K562 (cell line): ENCODE measurements around the gene CPM. TPM values are rescaled to one million over a fixed set of nuclear protein-coding genes. Genes with fewer than 3 reads are reported as not detected.
A peak's percentile ranks its signal among the peaks of the same experiment; 100 is the strongest.

Source experiments
- ARID3A ChIP-seq: IDR thresholded peaks from 2 replicates; pipeline ENCODE4 v1.6.1; 2012; ENCODE audit warnings: low read depth, low read length, improper control_type of control experiment, borderline replicate concordance
- CEBPG ChIP-seq, 3 experiments: fragments of 200-800 bp in 1 of 3; sonication (Bioruptor generic) in 1 of 3; sonication (generic) in 1 of 3; formaldehyde crosslinking in 1 of 3; IDR thresholded peaks in 2 of 3; conservative IDR thresholded peaks in 1 of 3; 2 replicates each; pipeline versions ENCODE4 v1.6.1 to v1.8.0; 2016 to 2022; ENCODE audit warnings: missing compliant biosample characterization in 2 of 3, missing genetic modification characterization in 2 of 3, mild to moderate bottlenecking in 1 of 3, missing genetic modification reagents in 1 of 3
- ELK1 ChIP-seq: sonication (generic); formaldehyde crosslinking; IDR thresholded peaks from 2 replicates; pipeline ENCODE4 v1.8.1; 2022; ENCODE audit warnings: missing genetic modification reagents
- FOXJ2 ChIP-seq: fragments of 200-800 bp; sonication (Bioruptor generic); IDR thresholded peaks from 2 replicates; pipeline ENCODE4 v1.6.1; 2016; ENCODE audit warnings: missing genetic modification characterization, missing compliant biosample characterization
- HDAC2 ChIP-seq: fragments of 450-650 bp; IDR thresholded peaks from 2 replicates; pipeline ENCODE4 v1.6.1; 2016; ENCODE audit warnings: mild to moderate bottlenecking
- HLTF ChIP-seq: fragments of 450-650 bp; IDR thresholded peaks from 2 replicates; pipeline ENCODE4 v1.6.1; 2016
- KAT2B ChIP-seq: IDR thresholded peaks from one replicate; pipeline ENCODE4 v1.6.1; 2012; ENCODE audit warnings: low read depth, mild to moderate bottlenecking, control low read depth, inconsistent platforms, low read length, moderate library complexity
- KAT8 ChIP-seq: fragments of 450-650 bp; IDR thresholded peaks from 2 replicates; pipeline ENCODE4 v1.6.1; 2016; ENCODE audit warnings: low read depth, mild to moderate bottlenecking
- MAFF ChIP-seq: IDR thresholded peaks from 2 replicates; pipeline ENCODE4 v1.6.1; 2012; ENCODE audit warnings: low read length, improper control_type of control experiment
- MBD1 ChIP-seq: fragments of 250-450 bp; sonication (Bioruptor Pico); IDR thresholded peaks from 2 replicates; pipeline ENCODE4 v1.8.0; 2022; ENCODE audit warnings: inconsistent platforms
- MED1 ChIP-seq: sonication (generic); formaldehyde crosslinking; IDR thresholded peaks from 2 replicates; pipeline ENCODE4 v1.8.1; 2023; ENCODE audit warnings: missing genetic modification reagents, borderline replicate concordance
- NCOA2 ChIP-seq, 2 experiments: fragments of 450-650 bp; IDR thresholded peaks; 2 replicates each; pipeline ENCODE4 v1.6.1; 2018; ENCODE audit warnings: mild to moderate bottlenecking in 2 of 2, moderate library complexity in 1 of 2; ENCODE audit not compliant: partially characterized antibody in 2 of 2
- NFIC ChIP-seq: fragments of 450-650 bp; IDR thresholded peaks from 2 replicates; pipeline ENCODE4 v1.6.1; 2017; ENCODE audit warnings: mild to moderate bottlenecking, inconsistent platforms
- NR1H2 ChIP-seq: sonication (generic); formaldehyde crosslinking; IDR thresholded peaks from 2 replicates; pipeline ENCODE4 v1.4.0; 2020; ENCODE audit warnings: mild to moderate bottlenecking, missing genetic modification reagents
- PHF8 ChIP-seq: fragments of 200-600 bp; sonication (generic); IDR thresholded peaks from 2 replicates; pipeline ENCODE4 v1.6.1; 2012; ENCODE audit warnings: mixed run types, mild to moderate bottlenecking, inconsistent platforms, low read length, moderate library complexity, borderline replicate concordance
- SIX5 ChIP-seq, 2 experiments: IDR thresholded peaks; 2 replicates each; pipeline ENCODE4 v1.6.1; 2011; ENCODE audit warnings: low read length in 2 of 2, borderline replicate concordance in 1 of 2, low read depth in 1 of 2, mild to moderate bottlenecking in 1 of 2, moderate library complexity in 1 of 2; ENCODE audit not compliant: insufficient read depth in 1 of 2
- SNRNP70 ChIP-seq: fragments of 200-400 bp; formaldehyde crosslinking; optimal IDR thresholded peaks from 2 replicates; pipeline ENCODE3; 2017; ENCODE audit warnings: low read depth, low read length
- ZBTB5 ChIP-seq: fragments of 450-650 bp; IDR thresholded peaks from 2 replicates; pipeline ENCODE4 v1.6.1; 2017; ENCODE audit warnings: antibody characterized with exemption
- ZNF140 ChIP-seq: fragments of 250-450 bp; sonication (Bioruptor Pico); IDR thresholded peaks from 2 replicates; pipeline ENCODE4 v1.8.0; 2021; ENCODE audit warnings: moderate library complexity, mild to moderate bottlenecking, inconsistent platforms
- ZNF143 ChIP-seq: sonication (generic); formaldehyde crosslinking; IDR thresholded peaks from 2 replicates; pipeline ENCODE4 v1.9.0; 2022; ENCODE audit warnings: mild to moderate bottlenecking, missing genetic modification reagents
- ZZZ3 ChIP-seq: fragments of 450-650 bp; IDR thresholded peaks from 2 replicates; pipeline ENCODE4 v1.6.1; 2016; ENCODE audit warnings: antibody characterized with exemption, mild to moderate bottlenecking, moderate library complexity
- polyA plus RNA-seq, 8 experiments: library from polyadenylated mRNA; depleted of rRNA in 4 of 8; stranded (reverse) in 5 of 8; unstranded in 3 of 8; fragments of >200 nt; fragmentation: Nextera tagmentation in 2 of 8; fragmentation: Illumina TruSeq in 1 of 8; extraction: Ambion mirVana in 2 of 8; extraction: Trizol in 1 of 8; gene quantifications; 2 replicates each; pipeline versions ENCODE4 v1.2.1 to v1.2.3, GENCODE V29; 2011 to 2014; ENCODE audit warnings: inconsistent platforms in 1 of 8, missing spikeins in 1 of 8
- total RNA-seq, 7 experiments: library from RNA; depleted of rRNA in 6 of 7; stranded (reverse); fragments of >200 nt in 6 of 7; fragmentation: Illumina TruSeq in 2 of 7; extraction: Trizol in 2 of 7; gene quantifications; 2 replicates each; pipeline versions ENCODE4 v1.2.1 to v1.2.3, GENCODE V29; 2011 to 2021; ENCODE audit warnings: low replicate concordance in 1 of 7

CPM gene
- total and polyA plus RNA-seq, 9 of the 15 experiments (the other 6 are each of a cell fraction or from before 2014, with no cell fraction given): 0.31 TPM; not detected in 8

- no peak for TF ChIP-seq CEBPG (CRISPR knock-in tag; IDR thresholded peaks at IDR 0.05)
- TF ChIP-seq CEBPG (tag; conservative IDR thresholded peaks at IDR 0.05 in 1 of 2, IDR thresholded peaks at IDR 0.05 in 1 of 2): 0 out of 4 replicates have a peak, but pooled peaks of 1 of the 2 experiments have one; percentile 8
- no peak for TF ChIP-seq MBD1 (CRISPR knock-in tag)
- peak; percentile 89 for TF ChIP-seq PHF8
- 0 out of 2 replicates have a peak, but pooled peaks have one; percentile 70 for TF ChIP-seq NR1H2 (CRISPR knock-in tag)
- TF ChIP-seq KAT2B: peak; percentile 64
- TF ChIP-seq FOXJ2 (tag): peak; percentile 87
- no peak for TF ChIP-seq SNRNP70
- peak; percentile 100 for TF ChIP-seq NFIC
- TF ChIP-seq ZNF143: no peak
- no peak for TF ChIP-seq ELK1 (CRISPR knock-in tag)
- peak; percentile 77 for TF ChIP-seq ZZZ3
- no peak for TF ChIP-seq SIX5 (IDR thresholded peaks at IDR 0.05; ENCODE audit: borderline replicate concordance in 1 of 2, insufficient read depth in 1 of 2, low read depth in 1 of 2, low read length in 2 of 2)
- TF ChIP-seq KAT8: no peak
- TF ChIP-seq HLTF: no peak
- TF ChIP-seq ZBTB5: peak; percentile 49
- TF ChIP-seq ZNF140 (CRISPR knock-in tag): no peak
- no peak for TF ChIP-seq MED1
- no peak for TF ChIP-seq NCOA2 (IDR thresholded peaks at IDR 0.05; ENCODE audit: partially characterized antibody in 2 of 2)
- no peak for TF ChIP-seq ARID3A
- no peak; the same call in 1 of the 2 replicates for TF ChIP-seq HDAC2
- no peak for TF ChIP-seq MAFF
Observed at GRCh38 chr12:68807576-68808387, 125.2 kb downstream of the CPM start, which contains the start of gene MDM2 (continued).
